Glutamatergic neuron (in vitro differentiated cells): ENCODE data around the gene THOP1. TPM values are rescaled to one million over a fixed set of nuclear protein-coding genes. Genes with fewer than 3 reads are reported as not detected.
A peak's percentile ranks its signal among the peaks of the same experiment; 100 is the strongest.

Experiments
- DNase-seq: peaks from one replicate; pipeline ENCODE4 v3.0.0; 2022
- H3K27ac Mint-ChIP-seq: one replicate; pipeline ENCODE4 v1.8.0; 2020; ENCODE audit warnings: mild to moderate bottlenecking, mixed read lengths, inconsistent platforms; ENCODE audit not compliant: unreplicated experiment
- H3K27me3 Mint-ChIP-seq: one replicate; pipeline ENCODE4 v1.8.0; 2020; ENCODE audit warnings: mild to moderate bottlenecking, moderate library complexity, mixed read lengths, inconsistent platforms; ENCODE audit not compliant: unreplicated experiment
- H3K36me3 Mint-ChIP-seq: one replicate; pipeline ENCODE4 v1.8.0; 2020; ENCODE audit warnings: mild to moderate bottlenecking, mixed read lengths, inconsistent platforms; ENCODE audit not compliant: unreplicated experiment
- H3K4me1 Mint-ChIP-seq: one replicate; pipeline ENCODE4 v1.8.0; 2020; ENCODE audit warnings: mild to moderate bottlenecking, low read depth, mixed read lengths, inconsistent platforms; ENCODE audit not compliant: unreplicated experiment
- H3K4me3 Mint-ChIP-seq: one replicate; pipeline ENCODE4 v1.8.0; 2020; ENCODE audit warnings: mild to moderate bottlenecking, mixed read lengths, inconsistent platforms; ENCODE audit not compliant: unreplicated experiment
- H3K9me3 Mint-ChIP-seq: one replicate; pipeline ENCODE4 v1.8.0; 2020; ENCODE audit warnings: mild to moderate bottlenecking, moderate library complexity, mixed read lengths, inconsistent platforms; ENCODE audit not compliant: unreplicated experiment
- total RNA-seq: library from RNA; stranded (reverse); fragmentation: NEBNext Ultra II Directional; extraction: Animal tissue kit (Norgen Biotek cat#: 25700); gene quantifications from one replicate; pipeline ENCODE4 v1.2.1, GENCODE V29; 2021; ENCODE audit not compliant: unreplicated experiment
- TF ChIP-seq, protein P1 (sequence below): fragments of 200-600 bp; sonication (generic); IDR thresholded peaks from one replicate; pipeline ENCODE4 v1.5.0; 2021; ENCODE audit not compliant: partially characterized antibody, unreplicated experiment

THOP1 gene
- total RNA-seq, 1 donor from 2014 or later: 64.0 TPM

DNA sequence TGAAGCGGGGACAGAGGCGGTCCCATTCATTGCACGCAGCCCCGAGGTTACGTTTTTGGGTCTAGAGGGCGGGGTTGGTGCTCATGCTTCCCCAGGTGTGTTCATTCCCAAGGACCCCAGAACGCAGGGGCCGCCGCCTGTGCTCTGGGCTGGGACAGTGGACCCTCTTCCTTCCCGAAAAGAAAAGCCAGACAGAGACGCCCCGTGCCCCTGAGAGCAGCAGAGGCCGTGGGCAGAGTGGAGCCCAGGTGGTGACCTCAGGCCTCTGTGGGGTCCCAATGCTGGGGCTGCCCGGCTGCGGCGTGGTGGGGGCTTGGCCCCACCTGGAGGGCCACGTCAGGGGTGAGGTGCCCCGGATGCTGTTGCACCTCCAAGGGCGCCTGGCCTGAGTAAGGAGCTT is 17.6 kb upstream of the THOP1 start:
- Mint-ChIP-seq H3K27me3 (peaks cover 2% of the 10 kb centered on the region), H3K9me3 (peaks cover 4% of the 10 kb centered on the region), H3K4me3 (no peak overlapping the region), H3K36me3 (no peaks in the 10 kb centered on the region), H3K27ac (no peak overlapping the region), H3K4me1 (peaks cover 5% of the 10 kb centered on the region)
- TF ChIP-seq, protein P1, sequence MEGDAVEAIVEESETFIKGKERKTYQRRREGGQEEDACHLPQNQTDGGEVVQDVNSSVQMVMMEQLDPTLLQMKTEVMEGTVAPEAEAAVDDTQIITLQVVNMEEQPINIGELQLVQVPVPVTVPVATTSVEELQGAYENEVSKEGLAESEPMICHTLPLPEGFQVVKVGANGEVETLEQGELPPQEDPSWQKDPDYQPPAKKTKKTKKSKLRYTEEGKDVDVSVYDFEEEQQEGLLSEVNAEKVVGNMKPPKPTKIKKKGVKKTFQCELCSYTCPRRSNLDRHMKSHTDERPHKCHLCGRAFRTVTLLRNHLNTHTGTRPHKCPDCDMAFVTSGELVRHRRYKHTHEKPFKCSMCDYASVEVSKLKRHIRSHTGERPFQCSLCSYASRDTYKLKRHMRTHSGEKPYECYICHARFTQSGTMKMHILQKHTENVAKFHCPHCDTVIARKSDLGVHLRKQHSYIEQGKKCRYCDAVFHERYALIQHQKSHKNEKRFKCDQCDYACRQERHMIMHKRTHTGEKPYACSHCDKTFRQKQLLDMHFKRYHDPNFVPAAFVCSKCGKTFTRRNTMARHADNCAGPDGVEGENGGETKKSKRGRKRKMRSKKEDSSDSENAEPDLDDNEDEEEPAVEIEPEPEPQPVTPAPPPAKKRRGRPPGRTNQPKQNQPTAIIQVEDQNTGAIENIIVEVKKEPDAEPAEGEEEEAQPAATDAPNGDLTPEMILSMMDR: no peak
- DNase-seq: no peak

DNA sequence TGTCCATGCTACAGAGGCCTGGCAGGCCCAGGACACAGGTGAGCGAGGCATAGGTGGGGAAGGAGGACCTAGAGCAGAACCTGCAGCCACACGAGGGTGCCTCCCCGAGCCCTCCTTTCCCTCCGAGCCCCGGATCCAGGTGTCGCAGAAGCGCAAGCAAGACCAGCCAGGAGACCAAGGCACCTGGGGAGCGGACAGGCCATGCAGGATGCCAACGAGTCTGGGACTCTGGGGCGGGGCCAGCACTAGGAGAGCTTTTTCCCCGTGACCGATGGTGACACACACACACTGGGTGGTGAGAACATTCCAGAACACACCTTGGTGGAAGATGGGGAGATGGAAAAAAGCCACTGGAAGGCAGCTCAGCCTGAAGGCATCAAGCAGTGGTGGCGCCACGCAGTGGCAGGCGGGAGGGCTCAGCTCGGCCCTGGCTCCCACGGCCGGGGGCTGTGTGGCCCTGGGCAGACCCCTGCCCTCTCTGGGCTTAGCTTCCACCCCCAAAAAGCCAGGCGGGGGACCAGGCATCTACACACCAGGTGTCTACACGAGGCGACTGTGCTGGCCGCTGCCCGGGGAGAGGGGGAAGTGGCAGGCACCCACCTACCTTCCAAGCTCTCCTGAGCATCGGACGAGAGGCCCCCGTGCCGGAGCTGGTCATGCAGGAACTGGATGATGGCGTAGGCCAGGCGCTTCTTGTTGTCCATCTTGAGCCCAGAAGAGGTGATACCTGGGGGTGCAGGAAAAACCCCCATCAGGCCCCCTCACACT is 16.8 kb upstream of the THOP1 start:
- H3K27ac Mint-ChIP-seq: no peak overlapping the region
- H3K36me3 Mint-ChIP-seq: no peaks in the 10 kb centered on the region
- H3K4me1 Mint-ChIP-seq: peaks cover 5% of the 10 kb centered on the region
- peaks cover 4% of the 10 kb centered on the region for H3K9me3 Mint-ChIP-seq
- TF ChIP-seq, protein P1: no peak
- no peak overlapping the region for H3K4me3 Mint-ChIP-seq
- peaks cover 2% of the 10 kb centered on the region for H3K27me3 Mint-ChIP-seq
- DNase-seq: no peak

- TF ChIP-seq, protein P1: no peak
- no peak for DNase-seq
- Mint-ChIP-seq H3K4me1 (peaks cover 9% of the 10 kb centered on the region), H3K27me3 (peaks cover 2% of the 10 kb centered on the region), H3K9me3 (peaks cover 5% of the 10 kb centered on the region), H3K27ac (no peak overlapping the region), H3K36me3 (no peaks in the 10 kb centered on the region), H3K4me3 (no peak overlapping the region)
Observed at GRCh38 chr19:2769218-2769617, 16.1 kb upstream of the THOP1 start.

DNA sequence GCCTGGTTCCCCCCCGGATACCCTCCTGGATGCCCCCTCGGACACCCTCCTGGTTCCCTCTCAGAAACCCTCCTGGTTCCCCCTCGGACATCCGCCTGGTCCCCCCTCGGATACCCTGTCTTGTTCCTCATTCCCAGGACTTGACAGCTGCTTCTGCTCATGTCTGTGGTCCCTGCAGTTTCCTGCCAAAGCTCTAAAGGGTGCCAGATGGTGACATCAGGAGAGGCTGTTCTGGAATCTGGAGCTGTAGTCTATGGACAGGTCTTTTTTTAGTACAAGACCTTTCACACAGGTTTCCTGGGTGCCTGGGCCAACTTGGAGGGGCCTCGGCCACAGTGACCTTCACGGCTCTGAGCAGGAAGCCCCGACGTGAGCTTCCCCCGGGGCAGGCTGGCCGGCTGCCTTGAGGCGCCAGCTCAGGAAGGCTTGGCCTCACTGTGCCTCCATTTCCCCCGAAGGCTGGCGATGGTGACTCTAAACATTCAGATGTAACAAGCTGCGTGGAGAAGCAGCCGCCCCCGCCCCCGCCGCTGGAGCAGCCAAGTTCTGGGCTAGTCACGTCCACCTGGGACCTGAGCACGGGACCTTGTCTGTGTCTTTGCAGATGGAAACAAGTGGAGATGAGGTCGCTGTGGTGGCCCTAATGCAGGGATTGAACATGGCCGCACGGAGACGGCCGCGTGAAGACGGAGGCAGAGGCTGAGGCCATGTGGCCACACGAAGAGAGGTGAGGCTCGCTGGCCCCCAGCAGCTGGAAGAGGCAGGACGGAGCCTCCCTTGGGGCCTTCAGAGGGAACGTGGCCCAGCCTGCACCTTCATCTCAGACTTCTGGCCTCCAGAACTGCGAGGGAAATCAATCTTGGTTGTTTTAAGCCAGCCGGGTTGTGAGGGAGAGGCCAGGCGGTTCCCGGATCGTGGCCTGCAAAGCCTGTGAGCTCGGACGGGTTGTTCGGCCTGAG is 15.0 kb upstream of the THOP1 start:
- H3K9me3 Mint-ChIP-seq: peaks cover 7% of the 10 kb centered on the region
- peak overlapping the region; percentile 34 for H3K4me3 Mint-ChIP-seq
- peak overlapping the region; percentile 48 for H3K27ac Mint-ChIP-seq
- peaks cover 15% of the 10 kb centered on the region for H3K4me1 Mint-ChIP-seq
- H3K36me3 Mint-ChIP-seq: no peaks in the 10 kb centered on the region
- TF ChIP-seq, protein P1: no peak
- DNase-seq: peak; percentile 34
- peaks cover 3% of the 10 kb centered on the region for H3K27me3 Mint-ChIP-seq
